Testis (tissue), 2 donors: ENCODE data around the gene BSPRY.

ENCODE experiments used
- POLR2A ChIP-seq: fragments of 450-650 bp; IDR thresholded peaks from one replicate; pipeline ENCODE4 v1.6.1; 2017; ENCODE audit warnings: antibody characterized with exemption, mild to moderate bottlenecking, moderate library complexity
- TF ChIP-seq, protein P1 (sequence below), 3 experiments: fragments of 450-650 bp in 2 of 3; fragments of 200-600 bp in 1 of 3; sonication (generic) in 1 of 3; IDR thresholded peaks; one replicate each; pipeline ENCODE4 v1.5.1; 2016 to 2019; ENCODE audit warnings: antibody characterized with exemption in 3 of 3, mild to moderate bottlenecking in 2 of 3, moderate library complexity in 1 of 3

GRCh38 chr9:113386571-113387393, 37.4 kb downstream of the BSPRY start:
- TF ChIP-seq, protein P1, sequence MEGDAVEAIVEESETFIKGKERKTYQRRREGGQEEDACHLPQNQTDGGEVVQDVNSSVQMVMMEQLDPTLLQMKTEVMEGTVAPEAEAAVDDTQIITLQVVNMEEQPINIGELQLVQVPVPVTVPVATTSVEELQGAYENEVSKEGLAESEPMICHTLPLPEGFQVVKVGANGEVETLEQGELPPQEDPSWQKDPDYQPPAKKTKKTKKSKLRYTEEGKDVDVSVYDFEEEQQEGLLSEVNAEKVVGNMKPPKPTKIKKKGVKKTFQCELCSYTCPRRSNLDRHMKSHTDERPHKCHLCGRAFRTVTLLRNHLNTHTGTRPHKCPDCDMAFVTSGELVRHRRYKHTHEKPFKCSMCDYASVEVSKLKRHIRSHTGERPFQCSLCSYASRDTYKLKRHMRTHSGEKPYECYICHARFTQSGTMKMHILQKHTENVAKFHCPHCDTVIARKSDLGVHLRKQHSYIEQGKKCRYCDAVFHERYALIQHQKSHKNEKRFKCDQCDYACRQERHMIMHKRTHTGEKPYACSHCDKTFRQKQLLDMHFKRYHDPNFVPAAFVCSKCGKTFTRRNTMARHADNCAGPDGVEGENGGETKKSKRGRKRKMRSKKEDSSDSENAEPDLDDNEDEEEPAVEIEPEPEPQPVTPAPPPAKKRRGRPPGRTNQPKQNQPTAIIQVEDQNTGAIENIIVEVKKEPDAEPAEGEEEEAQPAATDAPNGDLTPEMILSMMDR (IDR thresholded peaks at IDR 0.05) = no peak
- TF ChIP-seq POLR2A = no peak
